Stimulated activated CD8-positive, alpha-beta memory T cell treated with anti-CD3 and anti-CD28 coated beads, Interleukin-4, amount 100 ng/mL, for 4 hours (primary cell): Measurements from ENCODE around the gene SNX25.
"Not testable (repeated sequence)": the region's sequence is repeated elsewhere in the genome, so short reads cannot be mapped to it uniquely, and the experiment has no call there.

ENCODE experiments used
- DNase-seq, 2 donors: peaks; one replicate each; pipeline ENCODE4 v3.0.0-alpha.2; 2020; ENCODE audit warnings: low read depth in 2 of 2, low spot score in 1 of 2

The SNX25 gene

GRCh38 chr4:185229021-185229818 is 19.8 kb downstream of the SNX25 start:
- DNase-seq, result no peak

- DNase-seq, result no peak
Observed at GRCh38 chr4:185232370-185232769, 23.0 kb downstream of the SNX25 start.

- no peak for DNase-seq
Observed at GRCh38 chr4:185235119-185235842, 25.9 kb downstream of the SNX25 start.

- DNase-seq, result no peak
Observed at GRCh38 chr4:185235843-185236503, 26.6 kb downstream of the SNX25 start.

- no peak for DNase-seq
Observed at GRCh38 chr4:185237175-185237574, 27.8 kb downstream of the SNX25 start.

GRCh38 chr4:185238215-185238681 is 28.9 kb downstream of the SNX25 start:
- DNase-seq, result no peak

GRCh38 chr4:185238750-185239149 is 29.4 kb downstream of the SNX25 start:
- no peak for DNase-seq

- DNase-seq, result not testable (repeated sequence)
Observed at GRCh38 chr4:185240486-185240885, 31.1 kb downstream of the SNX25 start.

GRCh38 chr4:185242749-185243533 is 33.5 kb downstream of the SNX25 start:
- no peak for DNase-seq

- DNase-seq, result no peak
Observed at GRCh38 chr4:185243879-185244278, 34.5 kb downstream of the SNX25 start.

GRCh38 chr4:185244763-185245162 is 35.4 kb downstream of the SNX25 start:
- no peak for DNase-seq

GRCh38 chr4:185246453-185246852 is 37.1 kb downstream of the SNX25 start:
- DNase-seq, result no peak

- no peak for DNase-seq
Observed at GRCh38 chr4:185247151-185247550, 37.8 kb downstream of the SNX25 start.

GRCh38 chr4:185248393-185249039 is 39.1 kb downstream of the SNX25 start:
- no peak for DNase-seq

GRCh38 chr4:185249105-185249504 is 39.7 kb downstream of the SNX25 start:
- no peak for DNase-seq

GRCh38 chr4:185254434-185254833 is 45.0 kb downstream of the SNX25 start:
- no peak for DNase-seq

- no peak for DNase-seq
Observed at GRCh38 chr4:185255868-185256267, 46.5 kb downstream of the SNX25 start.

GRCh38 chr4:185256446-185256845 is 47.0 kb downstream of the SNX25 start:
- DNase-seq, result no peak

- no peak for DNase-seq
Observed at GRCh38 chr4:185257086-185257485, 47.7 kb downstream of the SNX25 start.

GRCh38 chr4:185257694-185258093 is 48.3 kb downstream of the SNX25 start:
- no peak for DNase-seq

- DNase-seq, result not testable (repeated sequence)
Observed at GRCh38 chr4:185258741-185259140, 49.3 kb downstream of the SNX25 start.
